WTC11 (cell line): ENCODE measurements around the gene RPRD1B. TPM values are rescaled to one million over a fixed set of nuclear protein-coding genes. Genes with fewer than 3 reads are reported as not detected.

Experiments
- ATAC-seq: fragments of 200-7000 bp; cut with Tn5 transposase; 2 replicates; pipeline ENCODE4 v1.10.0; 2021; ENCODE audit warnings: mild to moderate bottlenecking, moderate library complexity
- CTCF ChIA-PET: fragments of 300-600 bp; sonication (Branson Sonifier 250); formaldehyde crosslinking; loops from one replicate; lab custom pipeline; 2021; ENCODE audit warnings: antibody characterized with exemption; lab: Charles Lee
- POLR2A ChIA-PET: fragments of 350-600 bp; sonication (Branson Sonifier 250); formaldehyde crosslinking; loops from one replicate; lab custom pipeline; 2021; ENCODE audit warnings: antibody characterized with exemption; lab: Charles Lee
- DNase-seq: peaks from one replicate; pipeline ENCODE4 v3.0.0; 2021; ENCODE audit warnings: low spot score
- H3K27ac Mint-ChIP-seq: 2 replicates; pipeline ENCODE4 v1.8.0; 2021; ENCODE audit warnings: mixed read lengths
- H3K27me3 Mint-ChIP-seq: 2 replicates; pipeline ENCODE4 v1.8.0; 2021; ENCODE audit warnings: low read depth, mild to moderate bottlenecking, moderate library complexity, mixed read lengths
- H3K36me3 Mint-ChIP-seq: 2 replicates; pipeline ENCODE4 v1.8.0; 2021; ENCODE audit warnings: mixed read lengths
- H3K4me1 Mint-ChIP-seq: 2 replicates; pipeline ENCODE4 v1.8.0; 2022; ENCODE audit warnings: mixed read lengths
- H3K4me3 Mint-ChIP-seq: 2 replicates; pipeline ENCODE4 v1.8.0; 2021; ENCODE audit warnings: mild to moderate bottlenecking, moderate library complexity, mixed read lengths
- H3K9me3 Mint-ChIP-seq: 2 replicates; pipeline ENCODE4 v1.8.0; 2021; ENCODE audit warnings: mixed read lengths
- ATF6 ChIP-seq: sonication (generic); formaldehyde crosslinking; IDR thresholded peaks from 2 replicates; pipeline ENCODE4 v1.8.1; 2023; ENCODE audit warnings: mild to moderate bottlenecking, missing genetic modification reagents
- CDX4 ChIP-seq: fragments of 250-450 bp; sonication (Bioruptor Pico); IDR thresholded peaks from 2 replicates; pipeline ENCODE4 v1.9.0; 2021; ENCODE audit warnings: moderate library complexity, mild to moderate bottlenecking, inconsistent platforms, borderline replicate concordance
- CREB1 ChIP-seq: sonication (generic); formaldehyde crosslinking; IDR thresholded peaks from 2 replicates; pipeline ENCODE4 v1.8.0; 2023; ENCODE audit warnings: mild to moderate bottlenecking, missing genetic modification reagents
- CREM ChIP-seq: sonication (generic); formaldehyde crosslinking; IDR thresholded peaks from 2 replicates; pipeline ENCODE4 v1.8.1; 2022; ENCODE audit warnings: mild to moderate bottlenecking, missing genetic modification reagents, moderate library complexity
- E2F4 ChIP-seq: sonication (generic); formaldehyde crosslinking; IDR thresholded peaks from 2 replicates; pipeline ENCODE4 v1.8.1; 2022; ENCODE audit warnings: low read depth, mild to moderate bottlenecking, moderate library complexity, missing genetic modification reagents, borderline replicate concordance
- E2F5 ChIP-seq: sonication (generic); formaldehyde crosslinking; IDR thresholded peaks from 2 replicates; pipeline ENCODE4 v1.8.1; 2022; ENCODE audit warnings: mild to moderate bottlenecking, moderate library complexity, missing genetic modification reagents
- ETV6 ChIP-seq: sonication (generic); formaldehyde crosslinking; IDR thresholded peaks from 2 replicates; pipeline ENCODE4 v1.8.1; 2022; ENCODE audit warnings: mild to moderate bottlenecking, missing genetic modification reagents
- FOXJ3 ChIP-seq: sonication (generic); formaldehyde crosslinking; IDR thresholded peaks from 2 replicates; pipeline ENCODE4 v1.9.0; 2021; ENCODE audit warnings: missing genetic modification reagents, mild to moderate bottlenecking, borderline replicate concordance
- JAZF1 ChIP-seq: fragments of 250-450 bp; sonication (Bioruptor Pico); IDR thresholded peaks from 2 replicates; pipeline ENCODE4 v1.9.0; 2021; ENCODE audit warnings: moderate library complexity, mild to moderate bottlenecking, inconsistent platforms
- JUN ChIP-seq: sonication (generic); formaldehyde crosslinking; IDR thresholded peaks from 2 replicates; pipeline ENCODE4 v1.8.0; 2023; ENCODE audit warnings: mild to moderate bottlenecking, missing genetic modification reagents
- MAX ChIP-seq: sonication (generic); formaldehyde crosslinking; IDR thresholded peaks from 2 replicates; pipeline ENCODE4 v1.8.0; 2022; ENCODE audit warnings: mild to moderate bottlenecking, missing genetic modification reagents
- OVOL2 ChIP-seq: fragments of 250-450 bp; sonication (Bioruptor Pico); IDR thresholded peaks from 2 replicates; pipeline ENCODE4 v1.9.0; 2021; ENCODE audit warnings: mild to moderate bottlenecking, borderline replicate concordance
- SMAD4 ChIP-seq: sonication (generic); formaldehyde crosslinking; IDR thresholded peaks from 2 replicates; pipeline ENCODE4 v1.8.0; 2022; ENCODE audit warnings: mild to moderate bottlenecking, missing genetic modification reagents
- STAT6 ChIP-seq: sonication (generic); formaldehyde crosslinking; conservative IDR thresholded peaks from 2 replicates; pipeline ENCODE4 v1.8.1; 2023; ENCODE audit warnings: mild to moderate bottlenecking, low read depth, missing genetic modification reagents, moderate library complexity
- TCF7 ChIP-seq: sonication (generic); formaldehyde crosslinking; IDR thresholded peaks from 2 replicates; pipeline ENCODE4 v1.8.0; 2022; ENCODE audit warnings: mild to moderate bottlenecking, low read depth, missing genetic modification reagents, moderate library complexity
- USF2 ChIP-seq: sonication (generic); formaldehyde crosslinking; IDR thresholded peaks from 2 replicates; pipeline ENCODE4 v1.8.1; 2023; ENCODE audit warnings: mild to moderate bottlenecking, missing genetic modification reagents, moderate library complexity
- ZNF121 ChIP-seq: sonication (generic); formaldehyde crosslinking; IDR thresholded peaks from 2 replicates; pipeline ENCODE4 v1.8.0; 2023; ENCODE audit warnings: missing genetic modification reagents
- ZNF219 ChIP-seq: sonication (generic); formaldehyde crosslinking; IDR thresholded peaks from 2 replicates; pipeline ENCODE4 v1.8.0; 2023; ENCODE audit warnings: missing genetic modification reagents, mild to moderate bottlenecking, borderline replicate concordance
- ZNF232 ChIP-seq: sonication (generic); formaldehyde crosslinking; IDR thresholded peaks from 2 replicates; pipeline ENCODE4 v1.8.0; 2022; ENCODE audit warnings: mild to moderate bottlenecking, missing genetic modification reagents
- total RNA-seq: library from RNA; stranded (reverse); gene quantifications from 3 replicates; pipeline ENCODE4 v1.2.3, GENCODE V29; 2021

Gene RPRD1B
- total RNA-seq, 1 experiment from 2014 or later: 21.4 TPM

- CTCF ChIA-PET: interaction anchor here (0.7 kb wide), 1 partner anchor 25 kb away, joined by 3 read pairs; no protein-coding TSS in a partner anchor
- POLR2A ChIA-PET: no interaction called here
- TF ChIP-seq FOXJ3 (CRISPR knock-in tag) (no peak), ZNF219 (CRISPR knock-in tag) (no peak), ATF6 (CRISPR knock-in tag) (no peak), CDX4 (CRISPR knock-in tag) (no peak), STAT6 (CRISPR knock-in tag) (no peak)
- H3K27ac Mint-ChIP-seq: no peak overlapping the region
- no peaks in the 10 kb centered on the region for H3K27me3 Mint-ChIP-seq
- ATAC-seq (no peak), DNase-seq (no peak)
- H3K9me3 Mint-ChIP-seq: peaks cover 28% of the 10 kb centered on the region
- peaks cover 48% of the 10 kb centered on the region for H3K36me3 Mint-ChIP-seq
- no peaks in the 10 kb centered on the region for H3K4me1 Mint-ChIP-seq
- no peak overlapping the region for H3K4me3 Mint-ChIP-seq
Observed at GRCh38 chr20:38017959-38018358, 15.6 kb upstream of the RPRD1B start.

- POLR2A ChIA-PET: no interaction called here
- Mint-ChIP-seq H3K4me1 (no peaks in the 10 kb centered on the region), H3K36me3 (peaks cover 44% of the 10 kb centered on the region), H3K27ac (no peak overlapping the region), H3K27me3 (no peaks in the 10 kb centered on the region), H3K4me3 (no peak overlapping the region), H3K9me3 (peaks cover 28% of the 10 kb centered on the region)
- TF ChIP-seq TCF7: no peak
- no peak for TF ChIP-seq JUN (CRISPR knock-in tag)
- no peak for TF ChIP-seq CREM (CRISPR knock-in tag)
- TF ChIP-seq ZNF121 (CRISPR knock-in tag): no peak
- no peak for TF ChIP-seq E2F4 (CRISPR knock-in tag)
- TF ChIP-seq OVOL2 (CRISPR knock-in tag): no peak
- no peak for TF ChIP-seq ZNF232
- TF ChIP-seq CREB1 (CRISPR knock-in tag): no peak
- TF ChIP-seq USF2: no peak
- TF ChIP-seq SMAD4 (CRISPR knock-in tag): no peak
- no peak for TF ChIP-seq JAZF1
- no peak for TF ChIP-seq ETV6 (CRISPR knock-in tag)
- TF ChIP-seq MAX (CRISPR knock-in tag): no peak
- no peak for TF ChIP-seq E2F5
- DNase-seq (no peak), ATAC-seq (no peak)
- CTCF ChIA-PET: no interaction called here
Observed at GRCh38 chr20:38018385-38018784, 15.2 kb upstream of the RPRD1B start.
